ENCODE data around the gene CXorf49B.
"Not testable (repeated sequence)": the region's sequence is repeated elsewhere in the genome, so short reads cannot be mapped to it uniquely, and the experiment has no call there.

Gene CXorf49B

DNA sequence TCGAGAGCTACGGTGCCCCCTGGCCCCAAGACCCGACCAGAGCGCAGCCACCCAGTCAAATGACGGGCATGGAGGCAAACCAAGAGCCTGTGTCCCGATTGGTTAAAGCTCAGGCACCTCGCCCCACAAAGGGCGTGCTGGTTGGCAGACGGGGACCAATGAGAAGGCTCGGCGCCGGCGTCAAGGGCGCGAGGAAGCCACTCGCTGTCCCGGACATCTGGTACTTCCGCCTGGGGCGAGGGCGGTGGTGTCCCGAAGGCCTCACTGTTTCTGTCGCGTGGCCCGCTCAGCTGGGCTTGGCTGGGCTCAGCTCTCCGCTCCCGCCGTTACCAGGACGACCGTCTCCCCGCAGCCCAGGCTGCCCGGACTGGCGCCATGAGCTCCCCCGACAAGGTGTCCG lies at the start of gene CXorf49B:
Gene CXorf49B, plus strand, starts transcription at position 301 of the 400 bp plus-strand sequence. Its CDS starts 75 bp downstream, at position 376.
- not testable (repeated sequence) for H3K4me3 ChIP-seq (ENCODE audit: low read depth, low read length)

DNA sequence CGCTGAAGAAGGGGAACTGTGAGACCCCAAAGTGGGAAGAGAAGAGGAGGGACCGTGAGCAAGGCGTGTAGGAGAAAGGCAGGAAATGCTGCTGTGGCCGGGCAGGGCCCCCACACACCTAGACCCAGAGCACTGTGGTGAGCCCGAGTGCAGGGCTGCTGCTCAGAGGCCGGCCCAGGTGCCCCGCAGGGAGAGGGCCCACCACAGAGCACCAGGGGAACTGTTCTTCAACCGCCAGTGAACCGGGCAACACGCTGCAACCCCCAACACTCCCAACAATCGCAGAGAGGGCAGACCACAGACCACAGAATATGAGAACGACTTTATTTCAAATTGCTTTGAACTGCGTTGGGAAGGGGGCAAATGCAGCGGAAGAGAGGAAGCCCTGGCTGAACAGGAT lies 49.1 kb upstream of the CXorf49B start:
- H3K4me3 ChIP-seq (ENCODE audit: low read depth, low read length) = not testable (repeated sequence)

- H3K4me3 ChIP-seq (ENCODE audit: low read depth, low read length) = not testable (repeated sequence)
Measured at GRCh38 chrX:71715551-71715950, 47.6 kb upstream of the CXorf49B start.

GRCh38 chrX:71716323-71716722 lies 46.8 kb upstream of the CXorf49B start:
- H3K4me3 ChIP-seq (ENCODE audit: low read depth, low read length) = not testable (repeated sequence)

GRCh38 chrX:71718185-71718584 lies 45.0 kb upstream of the CXorf49B start, which contains the start of gene CXorf49:
Gene CXorf49, minus strand, starts transcription at chrX:71718285. Its CDS starts 134 bp downstream, at chrX:71718151.
- H3K4me3 ChIP-seq (ENCODE audit: low read depth, low read length) = not testable (repeated sequence)

DNA sequence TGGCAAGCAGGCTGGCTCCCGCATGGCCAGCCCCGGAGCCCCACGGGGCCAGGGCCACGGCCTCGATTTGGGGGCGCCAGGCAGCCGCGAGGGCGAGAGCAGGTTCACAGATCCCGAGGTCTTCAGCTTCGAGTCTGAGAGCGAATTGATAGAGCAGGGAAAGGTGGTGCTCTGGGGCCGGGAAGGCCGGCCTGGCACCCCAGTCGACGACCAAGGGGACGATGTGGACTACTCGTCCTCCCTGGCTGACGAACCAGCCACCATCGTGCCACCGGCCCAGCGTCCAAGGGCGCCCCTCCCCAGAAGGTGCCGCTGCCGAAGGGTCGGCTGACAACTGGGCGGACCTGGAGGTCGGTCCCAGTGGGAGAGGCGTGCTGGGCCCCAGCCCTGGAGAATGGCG lies 44.0 kb upstream of the CXorf49B start:
- H3K4me3 ChIP-seq (ENCODE audit: low read depth, low read length) = not testable (repeated sequence)

- H3K4me3 ChIP-seq (ENCODE audit: low read depth, low read length) = not testable (repeated sequence)
Measured at GRCh38 chrX:71720289-71720886, 42.8 kb upstream of the CXorf49B start.

DNA sequence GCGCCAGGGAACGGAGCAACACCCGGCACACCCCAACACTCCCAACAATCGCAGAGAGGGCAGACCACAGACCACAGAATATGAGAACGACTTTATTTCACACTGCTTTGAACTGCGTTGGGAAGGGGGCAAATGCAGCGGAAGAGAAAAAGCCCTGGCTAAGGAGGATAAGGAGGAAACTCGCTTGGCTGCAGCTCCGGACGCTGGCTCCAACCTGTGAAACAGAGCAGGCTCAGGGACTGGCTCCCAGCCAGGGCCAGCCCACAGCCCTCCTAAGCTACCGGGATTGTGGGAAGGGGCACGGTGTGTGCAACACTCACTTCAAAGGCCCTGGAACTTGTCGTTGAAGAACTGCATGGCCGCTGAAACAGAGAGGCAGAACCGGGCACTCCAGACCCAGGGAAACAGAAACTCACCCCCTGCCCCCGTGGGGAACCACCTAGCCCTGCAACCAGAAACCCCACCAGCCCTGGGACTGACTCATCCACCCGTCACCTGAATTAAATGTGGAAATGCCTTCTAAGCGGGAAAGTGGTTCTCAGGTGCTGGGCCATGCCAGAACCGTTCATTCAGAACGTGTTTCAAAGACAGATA lies 2.4 kb upstream of the CXorf49B start:
- not testable (repeated sequence) for H3K4me3 ChIP-seq (ENCODE audit: low read depth, low read length)

DNA sequence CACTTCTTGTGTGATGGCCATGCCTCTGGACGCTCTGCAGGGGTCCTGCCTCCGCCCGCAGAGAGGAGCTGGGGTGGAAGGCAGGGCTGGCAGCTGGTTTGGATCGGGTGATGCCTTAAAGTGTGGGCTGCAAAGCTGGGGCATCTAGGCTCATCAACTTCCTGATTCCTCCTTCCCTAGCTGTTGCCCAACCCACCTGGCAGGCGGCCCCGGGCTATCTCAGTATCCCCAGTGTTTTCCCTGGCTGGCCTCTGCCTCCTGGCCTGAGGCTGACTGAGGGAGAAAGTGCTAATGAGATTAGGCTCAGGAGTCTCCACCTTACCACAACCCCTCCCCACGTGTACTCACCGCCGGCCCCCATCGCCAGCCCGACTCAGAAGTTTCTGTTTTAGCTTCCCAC lies 1.7 kb downstream of the CXorf49B start:
- not testable (repeated sequence) for H3K4me3 ChIP-seq (ENCODE audit: low read depth, low read length)

DNA sequence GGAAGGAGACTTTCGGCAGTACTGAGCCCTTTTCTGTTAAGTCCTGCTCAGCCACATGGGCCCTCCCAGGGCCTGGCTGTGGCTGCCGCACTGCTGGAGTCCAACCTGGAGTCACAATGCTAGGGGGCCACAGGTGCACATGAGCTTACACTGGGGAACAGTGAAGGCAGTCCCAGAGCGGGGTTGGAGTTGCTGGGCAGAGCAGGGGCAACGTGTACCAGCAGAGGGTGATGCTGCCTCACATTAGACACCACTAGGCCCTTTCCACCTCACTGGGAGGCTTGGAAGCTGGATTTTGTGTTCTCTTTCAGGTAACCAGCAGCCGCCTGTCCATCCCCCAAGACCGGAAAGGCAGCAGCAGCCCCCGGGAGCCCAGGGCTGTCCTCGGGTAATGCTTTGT lies 2.5 kb downstream of the CXorf49B start:
- H3K4me3 ChIP-seq (ENCODE audit: low read depth, low read length) = not testable (repeated sequence)

DNA sequence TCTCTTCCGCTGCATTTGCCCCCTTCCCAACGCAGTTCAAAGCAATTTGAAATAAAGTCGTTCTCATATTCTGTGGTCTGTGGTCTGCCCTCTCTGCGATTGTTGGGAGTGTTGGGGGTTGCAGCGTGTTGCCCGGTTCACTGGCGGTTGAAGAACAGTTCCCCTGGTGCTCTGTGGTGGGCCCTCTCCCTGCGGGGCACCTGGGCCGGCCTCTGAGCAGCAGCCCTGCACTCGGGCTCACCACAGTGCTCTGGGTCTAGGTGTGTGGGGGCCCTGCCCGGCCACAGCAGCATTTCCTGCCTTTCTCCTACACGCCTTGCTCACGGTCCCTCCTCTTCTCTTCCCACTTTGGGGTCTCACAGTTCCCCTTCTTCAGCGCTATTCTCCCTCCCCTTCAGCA lies 4.0 kb downstream of the CXorf49B start:
- H3K4me3 ChIP-seq (ENCODE audit: low read depth, low read length) = not testable (repeated sequence)

GRCh38 chrX:71778322-71778721 lies 15.2 kb downstream of the CXorf49B start:
- not testable (repeated sequence) for H3K4me3 ChIP-seq (ENCODE audit: low read depth, low read length)

DNA sequence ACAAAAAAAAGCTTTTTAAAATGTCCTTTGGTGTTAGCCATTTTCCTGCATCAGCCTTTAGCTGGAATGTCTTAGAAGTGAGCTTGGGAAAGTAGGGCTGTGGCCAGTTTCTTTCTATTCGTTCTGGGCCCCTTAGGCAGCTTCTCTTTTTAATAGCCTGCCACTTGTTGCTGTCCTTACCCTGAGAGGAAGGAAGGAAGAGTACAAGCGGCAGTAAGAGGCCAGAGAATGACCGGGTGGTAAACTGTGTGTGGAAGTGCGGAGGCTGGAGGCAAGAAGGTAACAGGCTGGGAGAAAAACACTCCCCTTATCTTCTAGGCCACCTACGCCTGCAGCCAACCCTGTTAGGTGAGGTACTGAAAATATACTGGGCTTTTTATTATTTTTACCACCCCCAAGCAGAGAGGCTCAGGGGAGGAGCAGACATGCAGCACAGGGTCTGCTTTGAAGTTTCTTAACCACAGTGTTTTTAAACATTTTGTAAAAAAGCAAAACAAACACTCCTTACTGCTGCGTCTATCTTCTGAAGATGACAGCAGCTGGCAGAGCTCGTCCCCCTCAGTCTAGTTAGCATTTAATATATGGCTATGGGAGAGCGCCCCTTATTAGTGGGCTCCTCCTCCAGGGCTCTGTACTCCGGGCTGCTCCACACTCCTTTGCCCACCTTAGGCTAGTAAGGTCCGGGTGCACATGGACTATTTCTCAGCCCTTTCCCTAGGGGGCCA lies 19.2 kb downstream of the CXorf49B start:
- not testable (repeated sequence) for H3K4me3 ChIP-seq (ENCODE audit: low read depth, low read length)

DNA sequence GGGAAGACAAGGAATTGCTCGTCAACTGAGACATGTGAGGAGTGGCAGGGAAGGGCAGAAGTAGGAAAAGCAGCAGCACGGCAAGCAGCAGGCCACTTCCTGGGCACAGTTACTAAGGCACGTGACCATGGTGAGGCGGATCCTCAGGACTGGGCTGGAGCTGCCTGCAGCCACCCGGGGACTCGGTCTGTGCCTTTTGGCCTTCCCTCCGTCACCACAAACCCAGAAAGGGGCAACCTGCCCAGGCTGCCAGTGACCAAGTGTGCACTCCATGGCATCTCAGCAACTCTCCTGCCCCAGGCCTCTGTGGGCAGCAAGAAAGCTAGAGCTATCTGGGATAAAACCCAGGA lies 19.8 kb downstream of the CXorf49B start:
- H3K4me3 ChIP-seq (ENCODE audit: low read depth, low read length) = not testable (repeated sequence)

DNA sequence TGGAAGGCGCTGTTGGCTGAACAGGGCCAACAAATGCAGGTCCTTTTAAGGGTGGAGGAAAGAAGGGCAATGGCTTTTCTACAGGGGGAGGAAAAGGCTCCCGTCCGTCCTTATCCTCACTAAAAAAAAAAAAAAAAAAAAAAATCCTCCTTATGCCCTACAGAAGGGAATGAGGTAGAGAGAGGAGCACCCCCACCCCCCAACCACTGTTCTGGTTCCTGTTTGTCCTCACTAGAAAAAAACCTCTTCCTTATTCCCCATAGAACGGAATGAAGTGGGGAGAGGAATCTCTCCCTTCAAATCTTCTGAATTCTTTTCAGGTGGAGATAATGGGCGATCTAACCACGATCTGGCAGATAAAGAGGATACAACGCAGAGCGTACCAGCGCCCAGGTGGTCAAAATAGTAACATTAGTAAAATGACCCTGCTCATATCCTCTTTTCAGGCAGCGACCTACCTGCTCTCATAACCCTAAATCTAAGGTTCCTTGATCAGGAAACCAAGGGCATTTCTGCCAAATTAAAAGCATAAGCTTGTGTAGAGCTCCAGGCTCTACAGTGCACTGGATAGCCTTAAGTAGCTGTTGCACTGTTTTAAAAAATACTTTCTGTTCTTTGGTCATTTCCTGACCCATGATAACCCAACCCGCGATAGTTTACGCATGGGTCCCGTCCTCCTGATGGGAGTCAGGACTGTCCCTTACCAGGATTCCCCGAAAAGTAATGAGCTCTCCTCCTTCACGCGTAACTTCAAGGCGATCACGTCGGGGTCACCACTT lies 20.6 kb downstream of the CXorf49B start:
- H3K4me3 ChIP-seq (ENCODE audit: low read depth, low read length) = not testable (repeated sequence)

DNA sequence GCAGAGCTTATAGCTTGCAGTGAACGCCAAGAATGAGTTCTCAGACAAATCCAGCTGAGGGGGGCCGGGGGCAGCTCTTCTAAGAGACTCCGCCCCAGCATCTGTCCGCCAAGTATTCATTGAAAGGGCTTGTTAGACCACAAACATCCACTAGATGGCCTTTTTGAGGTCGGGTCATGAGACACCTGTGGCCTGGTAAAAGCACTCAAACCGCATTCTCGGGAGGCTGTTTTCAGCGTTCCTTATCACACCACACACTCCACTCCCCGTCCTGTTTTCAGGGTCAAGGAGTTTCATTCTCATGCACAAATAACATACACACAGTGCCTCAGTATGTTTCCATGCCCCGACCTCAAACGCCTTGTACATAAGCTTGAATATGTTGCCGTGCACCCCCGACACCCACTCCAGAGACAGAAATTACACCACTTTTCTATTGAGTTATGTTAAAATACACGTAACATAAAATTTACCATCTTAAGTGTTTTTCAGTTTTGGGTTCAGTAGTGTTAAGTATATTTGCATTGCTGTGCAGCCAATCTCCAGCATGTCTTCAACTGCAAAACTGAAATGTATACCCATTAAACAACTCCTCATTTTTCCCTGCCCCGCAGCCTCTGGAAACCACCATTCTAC lies 21.3 kb downstream of the CXorf49B start:
- not testable (repeated sequence) for H3K4me3 ChIP-seq (ENCODE audit: low read depth, low read length)

DNA sequence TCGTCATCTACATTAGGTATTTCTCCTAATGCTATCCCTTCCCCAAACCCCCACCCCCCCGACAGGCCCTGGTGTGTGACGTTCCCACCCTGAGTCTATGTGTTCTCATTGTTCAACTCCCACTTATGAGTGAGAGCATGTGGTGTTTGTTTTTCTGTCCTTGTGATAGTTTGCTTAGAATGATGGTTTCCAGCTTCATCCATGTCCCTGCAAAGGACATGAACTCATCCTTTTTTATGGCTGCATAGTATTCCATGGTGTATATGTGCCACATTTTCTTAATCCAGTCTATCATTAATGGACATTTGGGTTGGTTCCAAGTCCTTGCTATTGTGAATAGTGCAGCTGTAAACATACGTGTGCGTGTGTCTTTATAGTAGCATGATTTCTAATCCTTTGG lies 43.3 kb downstream of the CXorf49B start:
- not testable (repeated sequence) for H3K4me3 ChIP-seq (ENCODE audit: low read depth, low read length)
